Urothelium cell line (cell line): ENCODE results near the gene SYT15.
"Not testable (repeated sequence)": the region's sequence is repeated elsewhere in the genome, so short reads cannot be mapped to it uniquely, and the experiment has no call there.

Experiments used
- DNase-seq: peaks from one replicate; pipeline ENCODE4 v3.0.0; 2011; ENCODE audit warnings: low spot score, mixed read lengths
- FAIRE-seq: peaks from 2 replicates; lab custom pipeline; 2011; peaks lifted over from hg19 to GRCh38; lab: Jason Lieb, UNC

Gene SYT15

DNA sequence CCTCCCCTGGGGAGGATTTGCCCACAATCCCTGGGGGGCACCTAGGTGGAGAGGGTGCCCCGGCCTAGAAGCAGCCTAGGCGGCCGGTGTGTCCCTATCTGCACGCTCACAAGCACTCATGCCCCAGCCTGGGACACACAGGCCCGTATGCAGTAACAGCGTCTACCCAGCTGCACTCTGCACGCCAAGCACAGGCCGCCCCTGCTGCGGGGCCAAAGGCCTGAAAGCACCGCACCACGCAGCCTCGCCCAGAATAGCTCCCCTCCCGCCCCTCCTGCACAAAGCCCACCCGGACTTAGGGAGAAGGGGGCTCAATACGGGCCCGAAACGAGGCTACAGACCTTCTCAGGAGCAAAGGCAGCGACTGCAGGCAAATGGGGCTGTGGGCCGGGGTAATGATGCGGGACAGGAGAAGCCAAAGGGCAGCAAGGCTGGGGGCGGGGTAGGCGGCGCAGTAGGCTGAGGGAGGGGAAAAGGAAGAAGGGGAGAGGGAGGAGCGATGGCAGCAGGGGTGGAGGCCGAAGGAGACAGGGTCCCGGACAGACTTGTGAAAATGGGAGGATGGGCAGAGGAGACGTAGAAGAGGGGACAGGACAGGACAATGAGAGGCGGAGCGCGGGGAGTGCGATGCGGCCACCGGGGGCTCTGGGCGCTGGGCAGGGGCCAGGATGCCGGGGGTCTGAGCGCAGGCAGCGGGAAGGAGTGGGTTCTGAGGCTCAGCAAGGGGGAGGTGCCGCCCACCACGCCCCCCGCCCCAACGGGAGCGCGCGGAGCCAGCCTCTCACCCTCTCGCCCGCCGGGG, 23.0 kb upstream of the SYT15 start:
- FAIRE-seq (no peak), DNase-seq (no peak)

DNA sequence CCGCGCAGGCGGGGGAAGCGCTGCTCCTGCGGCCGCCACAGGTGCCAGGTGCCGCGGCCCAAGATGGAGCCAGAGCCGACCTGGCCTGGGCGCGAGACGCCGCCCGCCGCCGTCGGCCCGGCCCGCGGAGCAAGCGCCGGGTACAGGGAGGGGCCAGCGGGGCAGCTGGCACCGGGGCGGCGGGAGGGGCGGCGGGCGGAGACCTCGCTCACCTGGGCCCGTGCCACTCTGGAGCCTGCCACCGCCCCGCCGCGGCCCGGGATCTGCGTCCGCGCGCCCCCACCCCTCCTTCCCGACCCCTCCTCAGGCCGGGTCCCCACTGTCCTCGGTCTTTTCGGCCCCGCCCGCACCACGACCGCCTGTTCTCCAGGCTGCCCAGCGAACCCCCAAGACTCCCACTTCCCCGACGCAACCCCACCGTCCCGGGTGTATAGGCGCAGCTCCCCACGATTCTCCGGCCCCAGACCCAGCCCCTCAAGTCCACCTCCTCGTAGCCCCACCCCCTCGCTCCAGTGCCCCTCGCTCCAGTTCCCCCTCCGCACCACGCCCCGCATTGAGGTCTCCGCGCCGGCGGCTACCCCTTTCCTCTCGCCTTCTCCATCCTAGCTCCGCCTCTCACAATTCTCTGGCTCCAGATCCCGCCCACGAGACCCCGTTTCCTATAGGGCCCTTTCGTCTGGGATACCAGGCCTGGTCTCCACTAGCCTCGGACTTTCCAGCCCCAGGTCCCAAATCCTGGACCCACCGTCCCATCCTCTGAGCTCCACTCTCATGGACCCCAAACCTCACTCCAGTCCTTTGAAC, 22.2 kb upstream of the SYT15 start, which contains the start of gene GPRIN2:
Gene GPRIN2, minus strand, starts transcription at position 144 of the 804 bp plus-strand sequence. CDS start 5,922 bp downstream, outside the sequence.
- no peak for DNase-seq
- FAIRE-seq: no peak

DNA sequence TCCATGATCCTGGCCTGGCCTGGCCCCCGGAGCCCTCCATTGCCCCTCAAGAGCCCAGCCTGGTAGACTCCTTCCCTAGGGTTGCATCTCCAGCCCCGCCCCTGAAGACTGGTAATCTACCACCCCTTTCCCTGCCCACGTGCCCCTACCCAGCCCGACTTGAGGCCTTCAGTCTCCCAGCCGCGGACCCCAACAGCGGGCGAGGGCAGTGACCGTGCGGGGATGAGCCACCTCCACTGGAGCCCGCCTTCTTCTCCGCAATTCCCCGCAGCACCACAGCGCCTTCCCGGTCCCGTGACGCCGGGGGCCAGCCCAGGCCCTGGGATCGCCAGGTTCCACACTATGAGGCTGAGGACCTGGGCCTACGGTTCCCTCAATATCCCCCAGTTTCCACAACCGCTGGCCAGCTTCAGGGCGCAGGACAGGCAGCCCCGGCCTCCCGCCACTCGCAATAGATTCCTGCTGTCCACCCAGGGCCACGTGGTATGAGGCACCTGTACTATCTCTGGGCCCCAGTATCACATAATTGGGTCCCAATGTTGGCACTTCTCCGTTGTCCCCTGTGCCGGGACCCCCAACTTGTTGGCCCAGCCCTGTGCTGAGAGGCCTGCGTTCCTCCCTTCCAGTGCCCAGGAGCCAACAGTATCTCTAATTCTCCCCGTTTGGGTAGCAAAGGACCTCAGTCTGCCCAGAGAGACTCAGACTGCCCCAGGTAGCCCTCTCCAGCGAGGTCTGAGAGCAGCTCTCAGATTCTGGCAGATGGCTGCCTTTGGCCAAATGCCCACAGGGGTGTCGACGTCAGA, 21.4 kb upstream of the SYT15 start:
- DNase-seq: no peak
- no peak for FAIRE-seq

GRCh38 chr10:46558122-46558391, 20.9 kb upstream of the SYT15 start:
- FAIRE-seq (no peak), DNase-seq (no peak)

DNA sequence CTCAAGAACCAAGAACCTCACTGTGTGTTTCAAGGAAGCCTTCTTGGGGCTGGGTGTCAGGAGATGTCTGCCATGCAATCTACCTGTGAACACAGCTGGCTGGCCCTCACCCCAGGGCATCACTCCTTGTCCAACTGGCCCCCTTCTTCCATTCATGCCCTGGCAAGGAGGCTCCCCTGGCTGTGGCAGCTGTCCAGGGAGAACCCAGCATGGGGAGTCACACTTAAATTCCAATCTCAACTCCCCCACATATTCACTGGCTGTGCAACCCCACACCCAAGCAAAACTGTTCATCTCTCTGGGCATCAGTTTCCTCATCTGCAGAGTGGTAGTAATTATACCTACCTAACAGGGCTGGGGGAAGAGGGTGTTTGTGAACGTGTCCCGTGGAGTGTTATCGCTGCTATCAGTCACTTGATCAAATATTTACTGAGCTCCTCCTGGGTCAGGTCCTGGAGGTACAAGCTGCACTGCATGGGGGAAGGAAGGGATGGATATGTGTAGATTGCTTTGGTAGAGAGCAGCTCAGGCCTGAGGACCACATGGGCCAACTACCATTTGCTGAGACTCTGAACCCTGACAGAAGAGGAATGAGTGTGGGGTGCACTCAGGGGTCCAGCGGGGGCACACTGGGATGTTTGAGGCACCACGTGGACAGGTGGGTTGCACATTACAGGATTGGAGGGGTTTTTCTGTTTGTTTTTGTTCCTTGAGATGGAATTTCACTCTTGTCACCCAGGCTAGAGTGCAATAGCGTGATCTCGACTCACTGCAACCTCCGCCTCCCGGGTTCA, 20.3 kb upstream of the SYT15 start:
- no peak for FAIRE-seq
- no peak for DNase-seq

GRCh38 chr10:46559231-46559671, 19.7 kb upstream of the SYT15 start:
- DNase-seq: no peak
- FAIRE-seq: no peak

- DNase-seq (no peak), FAIRE-seq (no peak)
These were observed 18.5 kb upstream of the SYT15 start for GRCh38 chr10:46560381-46560780.

DNA sequence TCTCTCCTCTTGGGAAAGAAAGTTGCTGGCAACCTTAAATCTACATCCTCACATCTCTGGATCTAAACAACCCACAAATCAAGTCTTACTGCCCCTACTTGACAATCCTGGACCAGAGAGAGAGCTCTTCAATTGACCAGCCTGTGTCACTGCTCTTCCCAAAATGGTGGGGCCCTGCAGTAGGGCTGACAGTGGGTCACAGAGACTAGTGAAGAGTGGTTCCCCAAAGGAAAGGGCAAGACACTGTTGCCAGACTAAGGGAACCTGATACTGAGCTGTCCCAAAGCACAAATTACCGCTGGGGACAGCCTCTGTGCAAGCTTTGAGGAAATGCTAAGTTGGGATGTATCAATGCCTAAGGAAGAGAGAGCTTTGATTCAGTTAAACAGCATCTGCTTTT, 18.0 kb upstream of the SYT15 start:
- DNase-seq: no peak

GRCh38 chr10:46565591-46566332, 13.2 kb upstream of the SYT15 start:
- peak; percentile 91 for FAIRE-seq
- not testable (repeated sequence) for DNase-seq

More for the DNA sequence above, 18.0 kb upstream of the SYT15 start:
- FAIRE-seq: no peak

- DNase-seq, FAIRE-seq: not testable (repeated sequence)
These were observed 11.8 kb upstream of the SYT15 start for GRCh38 chr10:46567151-46567550.

- not testable (repeated sequence) for DNase-seq, FAIRE-seq
These were observed 8.3 kb upstream of the SYT15 start for GRCh38 chr10:46570655-46571054.

DNA sequence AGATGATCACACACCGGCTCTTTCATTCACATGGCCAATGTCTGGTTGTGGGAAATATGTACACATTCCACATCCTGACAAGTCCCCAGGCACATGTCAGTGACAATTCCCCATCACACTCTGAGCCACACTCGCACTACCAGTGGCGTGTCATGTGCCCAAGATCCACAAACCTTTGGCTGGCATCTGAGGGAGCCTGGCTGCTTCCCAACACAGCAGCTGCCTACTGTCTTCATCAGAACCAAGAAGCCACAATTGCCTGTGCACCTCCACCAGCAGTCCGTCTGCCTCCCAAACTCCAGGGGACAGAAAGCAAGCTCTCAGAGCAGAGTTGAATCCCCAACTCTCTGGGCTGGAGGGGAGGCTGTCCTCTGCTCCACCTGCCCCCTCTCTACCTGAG, 6.2 kb upstream of the SYT15 start:
- not testable (repeated sequence) for FAIRE-seq, DNase-seq

DNA sequence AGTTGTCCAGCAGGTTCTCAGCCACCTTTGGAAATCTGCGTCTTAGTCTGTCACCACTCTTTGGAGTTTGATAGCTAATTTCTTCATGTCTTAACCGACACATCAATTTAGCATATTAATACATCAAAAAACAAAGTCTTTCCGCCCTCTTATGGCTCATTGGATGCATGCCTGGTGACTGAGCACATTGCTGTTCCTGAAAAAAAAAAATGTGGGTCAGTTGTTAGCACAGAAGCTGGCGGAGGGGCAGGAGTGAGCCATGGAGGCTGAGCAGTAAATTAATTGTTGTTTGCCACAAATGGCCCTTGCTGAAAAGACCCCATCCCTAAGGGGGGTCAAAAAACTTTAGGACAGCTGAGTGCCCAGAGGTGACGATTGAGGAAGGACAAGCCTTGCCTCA, 5.6 kb upstream of the SYT15 start:
- not testable (repeated sequence) for FAIRE-seq, DNase-seq

DNA sequence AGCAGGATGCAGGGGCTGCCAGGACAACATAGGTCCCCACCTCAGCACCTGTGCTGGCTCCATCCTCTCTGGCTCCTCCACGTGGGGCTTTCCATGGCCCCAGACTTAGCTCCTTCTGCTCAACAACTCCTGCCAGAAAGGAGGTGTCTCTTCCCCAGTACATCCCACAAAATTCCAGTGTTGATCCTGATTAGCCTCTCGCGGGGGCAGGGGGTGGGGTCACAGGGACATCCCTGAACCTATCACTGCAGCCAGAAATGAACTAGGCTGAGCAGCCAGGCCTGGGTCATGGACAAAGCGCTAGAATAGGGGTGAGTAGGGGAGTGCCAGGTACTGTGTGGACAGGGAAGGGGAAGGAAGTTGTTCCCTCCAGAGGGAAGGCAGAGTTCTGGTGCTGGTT, 5.0 kb upstream of the SYT15 start:
- not testable (repeated sequence) for DNase-seq
- FAIRE-seq: peak; percentile 9

DNA sequence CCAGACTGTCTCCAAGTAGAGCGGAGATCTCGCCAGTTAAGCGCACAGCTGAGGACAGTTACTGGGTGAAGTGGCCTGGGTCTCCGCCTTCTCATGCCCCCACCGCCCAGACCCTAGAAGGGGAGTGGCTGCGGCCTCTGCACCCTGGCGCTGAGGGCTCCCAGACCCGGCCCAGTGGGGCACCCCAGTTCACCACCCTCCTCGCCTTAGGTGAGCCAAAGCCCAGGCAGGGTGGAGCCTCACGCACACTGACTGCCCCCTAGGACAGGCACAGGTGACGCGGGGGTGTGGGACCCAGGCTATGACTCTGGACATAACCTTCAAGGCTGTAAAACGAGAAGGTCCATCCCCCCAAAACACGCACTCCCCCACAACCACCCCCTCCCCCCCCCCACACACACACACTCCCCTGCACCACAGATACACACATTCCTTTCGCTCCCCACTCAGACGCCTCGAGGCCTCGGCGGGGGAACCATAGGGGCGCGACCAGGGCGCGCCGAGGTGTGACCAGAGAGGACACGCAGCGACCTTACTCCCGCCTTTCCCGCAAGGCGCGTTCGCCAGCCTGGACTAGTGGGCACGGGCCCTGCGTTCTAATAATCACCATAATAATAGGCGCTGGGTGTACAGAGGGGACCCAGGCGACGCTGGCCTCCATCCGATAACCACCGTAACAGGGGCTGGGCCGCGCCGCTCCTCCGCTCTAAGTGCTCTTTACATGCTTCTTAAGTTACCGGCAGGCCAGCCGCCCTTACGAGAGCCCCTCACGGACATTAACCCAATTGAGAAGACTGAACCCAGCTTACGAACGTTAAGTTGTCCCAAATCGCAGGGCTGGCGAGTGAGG, 1.1 kb upstream of the SYT15 start:
- not testable (repeated sequence) for DNase-seq, FAIRE-seq

GRCh38 chr10:46579378-46579777, 450 bp downstream of the SYT15 start:
- not testable (repeated sequence) for DNase-seq, FAIRE-seq

- DNase-seq: not testable (repeated sequence)
- peak; percentile 37 for FAIRE-seq
These were observed 3.1 kb downstream of the SYT15 start for GRCh38 chr10:46581997-46582396.

DNA sequence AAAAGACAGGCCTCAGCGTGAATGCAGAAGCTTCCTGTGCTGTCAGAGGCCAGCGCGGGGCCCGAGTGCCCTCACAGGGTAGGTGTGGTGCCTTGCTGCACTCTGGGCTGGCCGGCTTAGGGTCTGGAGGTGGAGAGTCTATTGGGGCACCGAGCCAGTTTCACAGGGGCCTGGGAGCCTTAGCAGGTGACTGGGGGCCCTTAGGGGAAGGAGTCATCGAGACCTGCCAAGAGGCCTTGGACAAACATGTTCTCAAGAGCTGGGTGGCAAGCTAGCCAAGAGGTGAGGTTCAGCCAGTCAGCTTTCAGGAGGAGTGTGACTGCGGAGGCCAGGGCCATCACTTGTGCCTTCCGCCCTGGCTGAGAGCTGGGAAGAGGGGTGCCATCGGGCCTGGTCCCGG, 3.6 kb downstream of the SYT15 start:
- not testable (repeated sequence) for DNase-seq, FAIRE-seq

- FAIRE-seq, DNase-seq: not testable (repeated sequence)
These were observed 5.3 kb downstream of the SYT15 start for GRCh38 chr10:46584196-46584595.
